SU-DHL-6 (cell line): ENCODE measurements around the gene ACACB.

ENCODE experiments used
- EZH2phosphoT487 ChIP-seq: fragments of 200-600 bp; sonication (generic), shearing (Covaris generic); conservative IDR thresholded peaks from 2 replicates; pipeline ENCODE4 v1.6.1; 2018; ENCODE audit warnings: mild to moderate bottlenecking, antibody characterized with exemption, low read length, moderate library complexity, mixed read lengths
- TF ChIP-seq, protein P1 (sequence below): fragments of 200-600 bp; sonication (generic); IDR thresholded peaks from one replicate; pipeline ENCODE4 v1.5.1; 2017; ENCODE audit warnings: antibody characterized with exemption, mild to moderate bottlenecking, low read length, moderate library complexity; ENCODE audit not compliant: insufficient read depth, poor library complexity, severe bottlenecking

- TF ChIP-seq, protein P1, sequence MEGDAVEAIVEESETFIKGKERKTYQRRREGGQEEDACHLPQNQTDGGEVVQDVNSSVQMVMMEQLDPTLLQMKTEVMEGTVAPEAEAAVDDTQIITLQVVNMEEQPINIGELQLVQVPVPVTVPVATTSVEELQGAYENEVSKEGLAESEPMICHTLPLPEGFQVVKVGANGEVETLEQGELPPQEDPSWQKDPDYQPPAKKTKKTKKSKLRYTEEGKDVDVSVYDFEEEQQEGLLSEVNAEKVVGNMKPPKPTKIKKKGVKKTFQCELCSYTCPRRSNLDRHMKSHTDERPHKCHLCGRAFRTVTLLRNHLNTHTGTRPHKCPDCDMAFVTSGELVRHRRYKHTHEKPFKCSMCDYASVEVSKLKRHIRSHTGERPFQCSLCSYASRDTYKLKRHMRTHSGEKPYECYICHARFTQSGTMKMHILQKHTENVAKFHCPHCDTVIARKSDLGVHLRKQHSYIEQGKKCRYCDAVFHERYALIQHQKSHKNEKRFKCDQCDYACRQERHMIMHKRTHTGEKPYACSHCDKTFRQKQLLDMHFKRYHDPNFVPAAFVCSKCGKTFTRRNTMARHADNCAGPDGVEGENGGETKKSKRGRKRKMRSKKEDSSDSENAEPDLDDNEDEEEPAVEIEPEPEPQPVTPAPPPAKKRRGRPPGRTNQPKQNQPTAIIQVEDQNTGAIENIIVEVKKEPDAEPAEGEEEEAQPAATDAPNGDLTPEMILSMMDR = no peak
- TF ChIP-seq EZH2phosphoT487 = no peak
Observed at GRCh38 chr12:109126784-109127183, 10.4 kb downstream of the ACACB start.
